GM10266 (cell line): ENCODE measurements around the gene IL22RA1.

Experiments used
- DNase-seq: peaks from one replicate; pipeline ENCODE4 v3.0.0; 2012; ENCODE audit errors: extremely low spot score
- CTCF ChIP-seq: IDR thresholded peaks from 2 replicates; pipeline ENCODE4 v1.5.1; 2012; ENCODE audit warnings: mild to moderate bottlenecking, low read depth; ENCODE audit not compliant: control insufficient read depth, insufficient read depth; ENCODE audit errors: missing control alignments

The IL22RA1 gene

GRCh38 chr1:24097663-24098062 is 45.3 kb downstream of the IL22RA1 start:
- TF ChIP-seq CTCF: no peak
- no peak for DNase-seq

- DNase-seq: no peak
- TF ChIP-seq CTCF: no peak
Observed at GRCh38 chr1:24096739-24097103, 46.2 kb downstream of the IL22RA1 start.

GRCh38 chr1:24096009-24096738 is 46.8 kb downstream of the IL22RA1 start:
- DNase-seq: no peak
- no peak for TF ChIP-seq CTCF

- DNase-seq: no peak
- no peak for TF ChIP-seq CTCF
Observed at GRCh38 chr1:24095140-24095859, 47.6 kb downstream of the IL22RA1 start.

GRCh38 chr1:24094554-24094953 is 48.4 kb downstream of the IL22RA1 start:
- TF ChIP-seq CTCF: no peak
- no peak for DNase-seq

GRCh38 chr1:24093732-24094131 is 49.2 kb downstream of the IL22RA1 start:
- DNase-seq: no peak
- no peak for TF ChIP-seq CTCF

GRCh38 chr1:24092979-24093378 is 50.0 kb downstream of the IL22RA1 start:
- no peak for TF ChIP-seq CTCF
- DNase-seq: no peak
